B cell (primary cell): ENCODE results near the gene H1-8. TPM values are rescaled to one million over a fixed set of nuclear protein-coding genes. Genes with fewer than 3 reads are reported as not detected.

Source experiments
- ATAC-seq: fragments of 200-7000 bp; cut with Tn5 transposase; one replicate; pipeline ENCODE4 v1.10.0; 2021; ENCODE audit warnings: low read depth, mild to moderate bottlenecking, moderate number of reproducible peaks, moderate library complexity
- CTCF ChIA-PET: fragments of 350-600 bp; sonication (Branson Sonifier 250); formaldehyde crosslinking; loops from one replicate; lab custom pipeline; 2021; ENCODE audit warnings: antibody characterized with exemption, inconsistent platforms; lab: Charles Lee
- POLR2A ChIA-PET: fragments of 350-600 bp; sonication (Branson Sonifier 250); formaldehyde crosslinking; loops from one replicate; lab custom pipeline; 2021; ENCODE audit warnings: antibody characterized with exemption; lab: Charles Lee
- DNase-seq: peaks from one replicate; pipeline ENCODE4 v3.0.0; 2013
- H2AFZ ChIP-seq: 2 replicates; pipeline ENCODE4 v1.6.1; 2012; ENCODE audit warnings: mild to moderate bottlenecking, low read depth, low read length; ENCODE audit not compliant: insufficient read depth, poor library complexity, severe bottlenecking
- H3K27ac ChIP-seq, 2 donors: 1 replicate in 1 of 2; 2 replicates in 1 of 2; pipeline ENCODE4 v1.5.1; 2012 to 2013; ENCODE audit warnings: low read length in 2 of 2, mild to moderate bottlenecking in 2 of 2, moderate library complexity in 1 of 2
- H3K27me3 ChIP-seq, 4 experiments: fragments of 200-600 bp in 1 of 4; sonication (generic) in 1 of 4; replicated peaks in 1 of 4; 1 replicate in 2 of 4; 2 replicates in 2 of 4; pipeline versions ENCODE4 v1.6.1 to v1.7.0; 2013 to 2016; ENCODE audit warnings: low read length in 3 of 4, mild to moderate bottlenecking in 2 of 4, mixed read lengths in 1 of 4, moderate library complexity in 1 of 4; ENCODE audit not compliant: insufficient read depth in 4 of 4, control insufficient read depth in 3 of 4; ENCODE audit errors: control extremely low read depth in 1 of 4
- H3K36me3 ChIP-seq, 2 experiments: replicated peaks in 1 of 2; 1 replicate in 1 of 2; 2 replicates in 1 of 2; pipeline versions ENCODE4 v1.6.1 to v1.7.1; 2013; ENCODE audit warnings: low read length in 1 of 2; ENCODE audit not compliant: insufficient read depth in 2 of 2, control insufficient read depth in 1 of 2; ENCODE audit errors: control extremely low read depth in 1 of 2, extremely low read depth in 1 of 2
- H3K4me1 ChIP-seq, 2 donors: fragments of 200-600 bp in 1 of 2; sonication (generic) in 1 of 2; 1 replicate in 1 of 2; 2 replicates in 1 of 2; pipeline versions ENCODE4 v1.5.1 to v1.6.1; 2013 to 2017; ENCODE audit warnings: low read length in 2 of 2; ENCODE audit not compliant: control insufficient read depth in 2 of 2, insufficient read depth in 2 of 2
- H3K4me2 ChIP-seq: replicated peaks from 2 replicates; pipeline ENCODE3; 2012; ENCODE audit warnings: mild to moderate bottlenecking, low read depth, low read length; ENCODE audit not compliant: poor library complexity, severe bottlenecking
- H3K4me3 ChIP-seq, 5 experiments: fragments of 200-600 bp in 1 of 5; sonication (generic) in 1 of 5; 1 replicate in 3 of 5; 2 replicates in 2 of 5; pipeline versions ENCODE4 v1.5.1 to v1.7.0; 2011 to 2016; ENCODE audit warnings: low read length in 4 of 5, mild to moderate bottlenecking in 4 of 5, low read depth in 2 of 5, control low read depth in 1 of 5, moderate library complexity in 1 of 5; ENCODE audit not compliant: insufficient read depth in 1 of 5; ENCODE audit errors: control extremely low read depth in 1 of 5, extremely low read depth in 1 of 5
- H3K79me2 ChIP-seq: fragments of 200-600 bp; sonication (generic); one replicate; pipeline ENCODE4 v1.6.0; 2016; ENCODE audit warnings: low read length; ENCODE audit not compliant: control insufficient read depth, insufficient read depth
- H3K9ac ChIP-seq: fragments of 200-600 bp; sonication (generic); 2 replicates; pipeline ENCODE4 v1.6.1; 2017; ENCODE audit warnings: mild to moderate bottlenecking, low read length, moderate library complexity
- H3K9me3 ChIP-seq, 3 donors: one replicate each; pipeline versions ENCODE4 v1.6.1 to v1.7.1; 2013; ENCODE audit warnings: low read length in 2 of 3; ENCODE audit not compliant: control insufficient read depth in 2 of 3, insufficient read depth in 1 of 3; ENCODE audit errors: control extremely low read depth in 1 of 3
- H4K20me1 ChIP-seq: 2 replicates; pipeline ENCODE4 v1.6.0; 2012; ENCODE audit warnings: mild to moderate bottlenecking, low read length; ENCODE audit not compliant: insufficient read depth, control insufficient read depth, poor library complexity, severe bottlenecking
- H3K27ac Mint-ChIP-seq: one replicate; pipeline ENCODE4 v1.8.0; 2021; ENCODE audit warnings: mixed read lengths
- H3K27me3 Mint-ChIP-seq: one replicate; pipeline ENCODE4 v1.8.0; 2021; ENCODE audit warnings: mixed read lengths
- H3K4me1 Mint-ChIP-seq: one replicate; pipeline ENCODE4 v1.8.0; 2021; ENCODE audit warnings: mixed read lengths
- H3K4me3 Mint-ChIP-seq: one replicate; pipeline ENCODE4 v1.8.0; 2021; ENCODE audit warnings: mixed read lengths
- H3K9me3 Mint-ChIP-seq: one replicate; pipeline ENCODE4 v1.8.0; 2022; ENCODE audit warnings: mixed read lengths; ENCODE audit not compliant: insufficient read depth
- CTCF ChIP-seq: fragments of 200-600 bp; IDR thresholded peaks from one replicate; pipeline ENCODE4 v1.8.0; 2022; ENCODE audit warnings: antibody characterized with exemption, mild to moderate bottlenecking
- EZH2 ChIP-seq: IDR thresholded peaks from 2 replicates; pipeline ENCODE4 v1.6.1; 2012; ENCODE audit warnings: borderline replicate concordance, low read depth, mild to moderate bottlenecking, moderate library complexity, low read length; ENCODE audit not compliant: insufficient read depth, poor library complexity, severe bottlenecking
- whole genome bisulfite sequencing: methylation state at CpG from one replicate; pipeline ENCODE4 v1.1.5; 2013; ENCODE audit warnings: missing lambda C conversion rate; ENCODE audit not compliant: insufficient coverage; 5-methylcytosine and 5-hydroxymethylcytosine counted together
- intact Hi-C: fragments of 100-400 bp; cut with micrococcal nuclease; formaldehyde crosslinking; loops from one replicate; pipeline ENCODE4 v1.10.0; 2022
- polyA plus RNA-seq: library from polyadenylated mRNA; depleted of rRNA; stranded (reverse); fragments of >200 nt; gene quantifications from 2 replicates; pipeline ENCODE4 v1.2.3, GENCODE V29; 2012
- total RNA-seq, 2 donors: library from RNA; stranded (reverse); fragments of 120-200 nt in 1 of 2; gene quantifications; 1 replicate in 1 of 2; 2 replicates in 1 of 2; pipeline versions ENCODE4 v1.2.3 to v1.2.4, GENCODE V29; 2013 to 2022

H1-8 gene
- total and polyA plus RNA-seq, 2 donors (not counting 1 experiment from before 2014, with no cell fraction given): not detected

GRCh38 chr3:129512595-129512994, 30.4 kb upstream of the H1-8 start:
- Histone ChIP-seq H3K79me2 (no peaks in the 10 kb centered on the region), H3K36me3 (peaks cover 0 to 1% of the 10 kb centered on the region in 2 experiments), H4K20me1 (no peaks in the 10 kb centered on the region), H3K27ac (no peak overlapping the region), H3K4me3 (no peak overlapping the region), H3K9ac (no peak overlapping the region), H2AFZ (no peak overlapping the region), H3K9me3 (no peaks in the 10 kb centered on the region), H3K27me3 (no peaks in the 10 kb centered on the region), H3K4me2 (no peak overlapping the region), H3K4me1 (no peaks in the 10 kb centered on the region)
- H3K9me3 Mint-ChIP-seq: no peaks in the 10 kb centered on the region
- H3K4me3 Mint-ChIP-seq: no peak overlapping the region
- TF ChIP-seq EZH2 (no peak), CTCF (no peak)
- ATAC-seq: no peak
- DNase-seq: no peak
- H3K27me3 Mint-ChIP-seq: no peaks in the 10 kb centered on the region
- POLR2A ChIA-PET: no interaction called here
- intact Hi-C loops: no loop called here
- H3K27ac Mint-ChIP-seq: no peak overlapping the region
- CTCF ChIA-PET: interaction anchor here (1.6 kb wide), 1 partner anchor 22 kb away, joined by 5 read pairs; no protein-coding TSS in a partner anchor
- no peaks in the 10 kb centered on the region for H3K4me1 Mint-ChIP-seq

GRCh38 chr3:129513705-129514104, 29.3 kb upstream of the H1-8 start:
- Histone ChIP-seq H3K4me2 (no peak overlapping the region), H3K36me3 (no peaks in the 10 kb centered on the region), H3K9ac (no peak overlapping the region), H3K27ac (no peak overlapping the region), H3K4me3 (no peak overlapping the region), H3K27me3 (no peaks in the 10 kb centered on the region), H3K79me2 (no peaks in the 10 kb centered on the region), H3K9me3 (no peaks in the 10 kb centered on the region), H4K20me1 (no peaks in the 10 kb centered on the region), H3K4me1 (no peaks in the 10 kb centered on the region), H2AFZ (no peak overlapping the region)
- 97% methylated on average over 8 of the region's 8 CpGs for WGBS
- intact Hi-C loops: no loop called here
- TF ChIP-seq CTCF (no peak), EZH2 (no peak)
- POLR2A ChIA-PET: no interaction called here
- ATAC-seq (no peak), DNase-seq (no peak)
- Mint-ChIP-seq H3K4me1 (no peaks in the 10 kb centered on the region), H3K27me3 (no peaks in the 10 kb centered on the region), H3K9me3 (no peaks in the 10 kb centered on the region), H3K4me3 (no peak overlapping the region), H3K27ac (no peak overlapping the region)
- CTCF ChIA-PET: interaction anchor here (1.6 kb wide), 1 partner anchor 23 kb away, joined by 5 read pairs; no protein-coding TSS in a partner anchor
